OCI-LY7 (cell line): ENCODE data around the gene STIM2. TPM values are rescaled to one million over a fixed set of nuclear protein-coding genes. Genes with fewer than 3 reads are reported as not detected.

Source experiments
- BruUV-seq: library from RNA; stranded (reverse); fragments of 400-500 nt; replicated peaks from 2 replicates; lab custom pipeline; 2021; lab: Mats Ljungman, UMichigan
- CTCF ChIA-PET: fragments of 300-600 bp; sonication (Branson Sonifier 250); formaldehyde crosslinking; loops from one replicate; lab custom pipeline; 2022; ENCODE audit warnings: antibody characterized with exemption; ENCODE audit not compliant: unreplicated experiment; lab: Charles Lee
- POLR2A ChIA-PET: fragments of 300-600 bp; sonication (Branson Sonifier 250); formaldehyde crosslinking; loops from one replicate; lab custom pipeline; 2022; ENCODE audit warnings: antibody characterized with exemption; lab: Charles Lee
- DNase-seq: peaks from one replicate; pipeline ENCODE4 v3.0.0-alpha.2; 2015; ENCODE audit warnings: low spot score
- H2AFZ ChIP-seq: fragments of 200-600 bp; sonication (generic), shearing (Covaris generic); 2 replicates; pipeline ENCODE4 v1.6.1; 2014; ENCODE audit warnings: mild to moderate bottlenecking, antibody characterized with exemption, low read length, moderate library complexity
- H3K27ac ChIP-seq: fragments of 200-600 bp; sonication (generic); 2 replicates; pipeline ENCODE4 v1.5.1; 2014; ENCODE audit warnings: mixed run types, low read depth, mild to moderate bottlenecking, moderate library complexity, low read length, inconsistent platforms; ENCODE audit not compliant: poor library complexity, severe bottlenecking
- H3K36me3 ChIP-seq: fragments of 200-600 bp; sonication (generic); 2 replicates; pipeline ENCODE4 v1.6.1; 2014; ENCODE audit warnings: mild to moderate bottlenecking, antibody characterized with exemption, low read length, moderate library complexity, mixed read lengths; ENCODE audit not compliant: insufficient read depth
- H3K4me1 ChIP-seq: fragments of 200-600 bp; sonication (generic); 2 replicates; pipeline ENCODE4 v1.5.1; 2014; ENCODE audit warnings: mild to moderate bottlenecking, low read length; ENCODE audit not compliant: insufficient read depth, poor library complexity, severe bottlenecking
- H3K4me2 ChIP-seq: fragments of 200-600 bp; sonication (generic); 2 replicates; pipeline ENCODE4 v1.6.1; 2014; ENCODE audit warnings: mild to moderate bottlenecking, low read length
- H3K4me3 ChIP-seq: fragments of 200-600 bp; sonication (generic); 2 replicates; pipeline ENCODE4 v1.5.1; 2014; ENCODE audit warnings: mild to moderate bottlenecking, low read depth, low read length; ENCODE audit not compliant: poor library complexity, severe bottlenecking
- H3K79me2 ChIP-seq: fragments of 200-600 bp; sonication (generic); 2 replicates; pipeline ENCODE4 v1.6.1; 2016; ENCODE audit warnings: low read depth, mild to moderate bottlenecking, low read length, moderate library complexity, mixed read lengths; ENCODE audit not compliant: insufficient read depth
- H3K9me2 ChIP-seq: fragments of 200-600 bp; sonication (generic); 2 replicates; pipeline ENCODE4 v1.6.1; 2016; ENCODE audit warnings: mild to moderate bottlenecking, low read length, mixed read lengths; ENCODE audit not compliant: insufficient read depth
- H3K9me3 ChIP-seq: fragments of 200-600 bp; sonication (generic); 2 replicates; pipeline ENCODE4 v1.6.1; 2014; ENCODE audit warnings: mild to moderate bottlenecking, mixed run types, low read length, mixed read lengths
- H4K20me1 ChIP-seq: fragments of 200-600 bp; sonication (generic); 2 replicates; pipeline ENCODE4 v1.6.1; 2014; ENCODE audit warnings: mild to moderate bottlenecking, antibody characterized with exemption, low read length, moderate library complexity, mixed read lengths; ENCODE audit not compliant: insufficient read depth
- CTCF ChIP-seq: fragments of 200-600 bp; sonication (generic); conservative IDR thresholded peaks from 2 replicates; pipeline ENCODE4 v1.5.1; 2014; ENCODE audit warnings: mild to moderate bottlenecking, antibody characterized with exemption, low read length, moderate library complexity, mixed read lengths
- EZH2phosphoT487 ChIP-seq: fragments of 200-600 bp; sonication (generic); IDR thresholded peaks from 2 replicates; pipeline ENCODE4 v1.6.1; 2018; ENCODE audit warnings: low read depth, borderline replicate concordance, mild to moderate bottlenecking, mixed run types, antibody characterized with exemption, low read length, moderate library complexity, mixed read lengths
- intact Hi-C: fragments of 100-400 bp; cut with micrococcal nuclease; formaldehyde crosslinking; loops from one replicate; pipeline ENCODE4 v1.10.0; 2022; ENCODE audit not compliant: unreplicated experiment
- total RNA-seq, 2 experiments: library from RNA; depleted of rRNA in 1 of 2; stranded (reverse); fragments of >200 nt in 1 of 2; shearing (Covaris generic) in 1 of 2; gene quantifications; 2 replicates each; pipeline ENCODE4 v1.2.3, GENCODE V29; 2014 to 2022

STIM2 gene
- total RNA-seq, 2 experiments from 2014 or later = 108 to 309 TPM

DNA sequence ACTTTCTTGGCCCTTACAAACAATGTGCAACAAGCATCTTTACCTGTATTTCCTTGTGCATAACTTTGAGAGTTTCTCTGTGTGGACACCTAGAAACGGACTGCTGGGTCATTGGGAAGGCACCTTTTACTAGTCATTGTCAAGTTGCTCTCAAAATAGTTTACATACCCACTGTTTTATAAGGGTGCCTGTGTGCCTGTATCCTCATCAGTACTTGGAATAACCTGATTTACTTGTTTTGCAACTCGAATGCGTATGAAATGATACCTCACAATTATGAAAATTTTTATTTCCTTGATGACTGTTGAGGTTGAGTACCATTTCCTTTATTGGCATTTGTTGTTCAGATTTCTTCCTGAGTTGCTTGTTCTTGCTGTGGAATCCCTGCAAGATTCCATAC, 150.8 kb downstream of the STIM2 start:
- ChIA-PET POLR2A (interaction anchor here (0.5 to 0.8 kb wide), 2 partner anchors 124 to 163 kb away, joined by 3 read pairs; no protein-coding TSS in a partner anchor), CTCF (no interaction called here)
- BruUV-seq = no TSS peak
- no peak overlapping the region for H3K4me2 ChIP-seq
- H3K9me3 ChIP-seq = peaks cover 18% of the 10 kb centered on the region; the same call in 1 of the 2 replicates
- DNase-seq = no peak
- peaks cover 82% of the 10 kb centered on the region for H3K36me3 ChIP-seq
- H3K79me2 ChIP-seq = peaks cover 83% of the 10 kb centered on the region; the same call in 1 of the 2 replicates
- H3K9me2 ChIP-seq = no peaks in the 10 kb centered on the region
- H2AFZ ChIP-seq = no peak overlapping the region
- H4K20me1 ChIP-seq = no peaks in the 10 kb centered on the region
- no peak overlapping the region for H3K4me3 ChIP-seq
- H3K27ac ChIP-seq = no peak overlapping the region
- peaks cover 64% of the 10 kb centered on the region for H3K4me1 ChIP-seq
- no peak for TF ChIP-seq CTCF
- no peak for TF ChIP-seq EZH2phosphoT487
- intact Hi-C loops = loop anchor here (2.0 to 10.0 kb wide), 4 partner anchors 289 to 687 kb away; partner anchors contain the start of genes RBPJ and TBC1D19

DNA sequence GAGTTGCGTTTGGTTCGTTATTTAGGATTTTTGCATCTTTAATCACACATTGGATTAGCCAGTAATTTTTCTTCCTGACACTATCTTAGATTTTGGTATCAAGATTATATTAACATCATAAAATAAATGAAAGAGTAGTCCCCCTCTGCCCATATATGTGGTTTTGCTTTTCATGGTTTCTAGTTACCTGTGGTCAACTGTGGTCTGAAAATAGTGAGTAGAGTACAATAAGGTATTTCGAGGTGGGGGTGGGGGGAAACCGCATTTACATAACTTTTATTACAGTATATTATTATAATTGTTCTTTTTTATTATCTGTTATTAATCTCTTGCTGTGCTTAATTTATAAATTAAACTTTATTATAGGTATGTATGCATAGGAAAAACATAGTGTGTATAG, 152.4 kb downstream of the STIM2 start:
- no peak overlapping the region for H3K4me3 ChIP-seq

More for the DNA sequence above, 152.4 kb downstream of the STIM2 start:
- H3K79me2 ChIP-seq = peaks cover 73% of the 10 kb centered on the region; the same call in 1 of the 2 replicates
- ChIA-PET CTCF (no interaction called here), POLR2A (no interaction called here)
- peaks cover 96% of the 10 kb centered on the region for H3K36me3 ChIP-seq
- H3K27ac ChIP-seq = no peak overlapping the region
- BruUV-seq = no TSS peak
- H2AFZ ChIP-seq = no peak overlapping the region
- H3K4me1 ChIP-seq = peaks cover 48% of the 10 kb centered on the region
- intact Hi-C loops = loop anchor here (5.0 to 10.0 kb wide), 3 partner anchors 431 to 688 kb away; partner anchors contain the start of genes RBPJ and TBC1D19
- TF ChIP-seq CTCF (no peak), EZH2phosphoT487 (no peak)
- H3K9me3 ChIP-seq = peaks cover 18% of the 10 kb centered on the region; the same call in 1 of the 2 replicates
- H3K4me2 ChIP-seq = no peak overlapping the region
- H4K20me1 ChIP-seq = no peaks in the 10 kb centered on the region
- no peak for DNase-seq
- H3K9me2 ChIP-seq = no peaks in the 10 kb centered on the region
